B cell (primary cell): Measurements from ENCODE around the gene TMEM128. TPM values are rescaled to one million over a fixed set of nuclear protein-coding genes. Genes with fewer than 3 reads are reported as not detected.

Source experiments
- ATAC-seq: fragments of 200-7000 bp; cut with Tn5 transposase; one replicate; pipeline ENCODE4 v1.10.0; 2021; ENCODE audit warnings: low read depth, mild to moderate bottlenecking, moderate number of reproducible peaks, moderate library complexity
- CTCF ChIA-PET: fragments of 350-600 bp; sonication (Branson Sonifier 250); formaldehyde crosslinking; loops from one replicate; lab custom pipeline; 2021; ENCODE audit warnings: antibody characterized with exemption, inconsistent platforms; lab: Charles Lee
- POLR2A ChIA-PET: fragments of 350-600 bp; sonication (Branson Sonifier 250); formaldehyde crosslinking; loops from one replicate; lab custom pipeline; 2021; ENCODE audit warnings: antibody characterized with exemption; lab: Charles Lee
- DNase-seq: peaks from one replicate; pipeline ENCODE4 v3.0.0; 2013
- H2AFZ ChIP-seq: 2 replicates; pipeline ENCODE4 v1.6.1; 2012; ENCODE audit warnings: mild to moderate bottlenecking, low read depth, low read length; ENCODE audit not compliant: insufficient read depth, poor library complexity, severe bottlenecking
- H3K27ac ChIP-seq, 2 donors: 1 replicate in 1 of 2; 2 replicates in 1 of 2; pipeline ENCODE4 v1.5.1; 2012 to 2013; ENCODE audit warnings: low read length in 2 of 2, mild to moderate bottlenecking in 2 of 2, moderate library complexity in 1 of 2
- H3K27me3 ChIP-seq, 4 experiments: fragments of 200-600 bp in 1 of 4; sonication (generic) in 1 of 4; replicated peaks in 1 of 4; 1 replicate in 2 of 4; 2 replicates in 2 of 4; pipeline versions ENCODE4 v1.6.1 to v1.7.0; 2013 to 2016; ENCODE audit warnings: low read length in 3 of 4, mild to moderate bottlenecking in 2 of 4, mixed read lengths in 1 of 4, moderate library complexity in 1 of 4; ENCODE audit not compliant: insufficient read depth in 4 of 4, control insufficient read depth in 3 of 4; ENCODE audit errors: control extremely low read depth in 1 of 4
- H3K36me3 ChIP-seq, 2 experiments: replicated peaks in 1 of 2; 1 replicate in 1 of 2; 2 replicates in 1 of 2; pipeline versions ENCODE4 v1.6.1 to v1.7.1; 2013; ENCODE audit warnings: low read length in 1 of 2; ENCODE audit not compliant: insufficient read depth in 2 of 2, control insufficient read depth in 1 of 2; ENCODE audit errors: control extremely low read depth in 1 of 2, extremely low read depth in 1 of 2
- H3K4me1 ChIP-seq, 2 donors: fragments of 200-600 bp in 1 of 2; sonication (generic) in 1 of 2; 1 replicate in 1 of 2; 2 replicates in 1 of 2; pipeline versions ENCODE4 v1.5.1 to v1.6.1; 2013 to 2017; ENCODE audit warnings: low read length in 2 of 2; ENCODE audit not compliant: control insufficient read depth in 2 of 2, insufficient read depth in 2 of 2
- H3K4me2 ChIP-seq: replicated peaks from 2 replicates; pipeline ENCODE3; 2012; ENCODE audit warnings: mild to moderate bottlenecking, low read depth, low read length; ENCODE audit not compliant: poor library complexity, severe bottlenecking
- H3K4me3 ChIP-seq, 5 experiments: fragments of 200-600 bp in 1 of 5; sonication (generic) in 1 of 5; 1 replicate in 3 of 5; 2 replicates in 2 of 5; pipeline versions ENCODE4 v1.5.1 to v1.7.0; 2011 to 2016; ENCODE audit warnings: low read length in 4 of 5, mild to moderate bottlenecking in 4 of 5, low read depth in 2 of 5, control low read depth in 1 of 5, moderate library complexity in 1 of 5; ENCODE audit not compliant: insufficient read depth in 1 of 5; ENCODE audit errors: control extremely low read depth in 1 of 5, extremely low read depth in 1 of 5
- H3K79me2 ChIP-seq: fragments of 200-600 bp; sonication (generic); one replicate; pipeline ENCODE4 v1.6.0; 2016; ENCODE audit warnings: low read length; ENCODE audit not compliant: control insufficient read depth, insufficient read depth
- H3K9ac ChIP-seq: fragments of 200-600 bp; sonication (generic); 2 replicates; pipeline ENCODE4 v1.6.1; 2017; ENCODE audit warnings: mild to moderate bottlenecking, low read length, moderate library complexity
- H3K9me3 ChIP-seq, 3 donors: one replicate each; pipeline versions ENCODE4 v1.6.1 to v1.7.1; 2013; ENCODE audit warnings: low read length in 2 of 3; ENCODE audit not compliant: control insufficient read depth in 2 of 3, insufficient read depth in 1 of 3; ENCODE audit errors: control extremely low read depth in 1 of 3
- H4K20me1 ChIP-seq: 2 replicates; pipeline ENCODE4 v1.6.0; 2012; ENCODE audit warnings: mild to moderate bottlenecking, low read length; ENCODE audit not compliant: insufficient read depth, control insufficient read depth, poor library complexity, severe bottlenecking
- H3K27ac Mint-ChIP-seq: one replicate; pipeline ENCODE4 v1.8.0; 2021; ENCODE audit warnings: mixed read lengths
- H3K27me3 Mint-ChIP-seq: one replicate; pipeline ENCODE4 v1.8.0; 2021; ENCODE audit warnings: mixed read lengths
- H3K4me1 Mint-ChIP-seq: one replicate; pipeline ENCODE4 v1.8.0; 2021; ENCODE audit warnings: mixed read lengths
- H3K4me3 Mint-ChIP-seq: one replicate; pipeline ENCODE4 v1.8.0; 2021; ENCODE audit warnings: mixed read lengths
- H3K9me3 Mint-ChIP-seq: one replicate; pipeline ENCODE4 v1.8.0; 2022; ENCODE audit warnings: mixed read lengths; ENCODE audit not compliant: insufficient read depth
- EZH2 ChIP-seq: IDR thresholded peaks from 2 replicates; pipeline ENCODE4 v1.6.1; 2012; ENCODE audit warnings: borderline replicate concordance, low read depth, mild to moderate bottlenecking, moderate library complexity, low read length; ENCODE audit not compliant: insufficient read depth, poor library complexity, severe bottlenecking
- WGBS: methylation state at CpG from one replicate; pipeline ENCODE4 v1.1.5; 2013; ENCODE audit warnings: missing lambda C conversion rate; ENCODE audit not compliant: insufficient coverage; 5-methylcytosine and 5-hydroxymethylcytosine counted together
- intact Hi-C: fragments of 100-400 bp; cut with micrococcal nuclease; formaldehyde crosslinking; loops from one replicate; pipeline ENCODE4 v1.10.0; 2022
- polyA plus RNA-seq: library from polyadenylated mRNA; depleted of rRNA; stranded (reverse); fragments of >200 nt; gene quantifications from 2 replicates; pipeline ENCODE4 v1.2.3, GENCODE V29; 2012
- total RNA-seq, 2 donors: library from RNA; stranded (reverse); fragments of 120-200 nt in 1 of 2; gene quantifications; 1 replicate in 1 of 2; 2 replicates in 1 of 2; pipeline versions ENCODE4 v1.2.3 to v1.2.4, GENCODE V29; 2013 to 2022
- TF ChIP-seq, protein P1 (sequence below): fragments of 200-600 bp; IDR thresholded peaks from one replicate; pipeline ENCODE4 v1.8.0; 2022; ENCODE audit warnings: antibody characterized with exemption, mild to moderate bottlenecking

Gene TMEM128
- total and polyA plus RNA-seq, 2 donors (not counting 1 experiment from before 2014, with no cell fraction given), result 10.2 to 17.3 TPM

DNA sequence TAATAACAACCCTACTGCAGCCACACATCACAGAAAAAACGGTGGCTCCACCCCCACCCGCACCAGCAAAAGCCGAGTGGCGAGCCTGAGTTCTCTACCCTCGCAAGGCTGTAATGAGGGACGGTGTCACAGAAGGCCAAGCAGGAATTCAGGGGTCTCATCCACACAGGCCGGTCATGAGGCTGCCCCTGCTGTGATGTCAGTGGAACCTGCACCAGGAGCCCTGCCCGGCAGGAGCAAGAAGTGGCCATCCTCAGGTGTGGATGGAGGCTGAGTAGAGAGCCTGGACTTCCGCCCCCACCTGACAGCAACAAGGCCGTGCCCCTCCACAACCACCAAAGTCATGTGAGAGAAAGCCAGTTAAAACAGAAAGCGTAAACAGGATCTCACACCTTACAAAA lies 21.3 kb upstream of the TMEM128 start:
- Histone ChIP-seq H3K9ac (no peak overlapping the region), H3K4me3 (no peak overlapping the region), H3K9me3 (no peaks in the 10 kb centered on the region), H3K79me2 (no peaks in the 10 kb centered on the region), H4K20me1 (no peaks in the 10 kb centered on the region), H3K4me2 (no peak overlapping the region), H3K36me3 (peaks cover 0 to 35% of the 10 kb centered on the region in 2 experiments), H3K27me3 (no peaks in the 10 kb centered on the region), H3K4me1 (no peaks in the 10 kb centered on the region), H2AFZ (no peak overlapping the region), H3K27ac (no peak overlapping the region)
- H3K4me1 Mint-ChIP-seq, result no peaks in the 10 kb centered on the region
- DNase-seq (no peak), ATAC-seq (no peak)
- WGBS, result 96% methylated on average over 7 of the region's 11 CpGs
- TF ChIP-seq, protein P1, sequence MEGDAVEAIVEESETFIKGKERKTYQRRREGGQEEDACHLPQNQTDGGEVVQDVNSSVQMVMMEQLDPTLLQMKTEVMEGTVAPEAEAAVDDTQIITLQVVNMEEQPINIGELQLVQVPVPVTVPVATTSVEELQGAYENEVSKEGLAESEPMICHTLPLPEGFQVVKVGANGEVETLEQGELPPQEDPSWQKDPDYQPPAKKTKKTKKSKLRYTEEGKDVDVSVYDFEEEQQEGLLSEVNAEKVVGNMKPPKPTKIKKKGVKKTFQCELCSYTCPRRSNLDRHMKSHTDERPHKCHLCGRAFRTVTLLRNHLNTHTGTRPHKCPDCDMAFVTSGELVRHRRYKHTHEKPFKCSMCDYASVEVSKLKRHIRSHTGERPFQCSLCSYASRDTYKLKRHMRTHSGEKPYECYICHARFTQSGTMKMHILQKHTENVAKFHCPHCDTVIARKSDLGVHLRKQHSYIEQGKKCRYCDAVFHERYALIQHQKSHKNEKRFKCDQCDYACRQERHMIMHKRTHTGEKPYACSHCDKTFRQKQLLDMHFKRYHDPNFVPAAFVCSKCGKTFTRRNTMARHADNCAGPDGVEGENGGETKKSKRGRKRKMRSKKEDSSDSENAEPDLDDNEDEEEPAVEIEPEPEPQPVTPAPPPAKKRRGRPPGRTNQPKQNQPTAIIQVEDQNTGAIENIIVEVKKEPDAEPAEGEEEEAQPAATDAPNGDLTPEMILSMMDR, result no peak
- no peak for TF ChIP-seq EZH2
- H3K27ac Mint-ChIP-seq, result no peak overlapping the region
- intact Hi-C loops, result no loop called here
- H3K4me3 Mint-ChIP-seq, result no peak overlapping the region
- H3K27me3 Mint-ChIP-seq, result no peaks in the 10 kb centered on the region
- H3K9me3 Mint-ChIP-seq, result no peaks in the 10 kb centered on the region
- POLR2A ChIA-PET, result no interaction called here
- CTCF ChIA-PET, result no interaction called here

- Histone ChIP-seq H4K20me1 (no peaks in the 10 kb centered on the region), H3K9me3 (no peaks in the 10 kb centered on the region), H3K27me3 (no peaks in the 10 kb centered on the region), H3K27ac (no peak overlapping the region), H3K4me3 (no peak overlapping the region), H3K4me2 (no peak overlapping the region), H3K9ac (no peak overlapping the region), H3K4me1 (no peaks in the 10 kb centered on the region), H2AFZ (no peak overlapping the region), H3K36me3 (peaks cover 0 to 31% of the 10 kb centered on the region in 2 experiments), H3K79me2 (no peaks in the 10 kb centered on the region)
- no peak overlapping the region for H3K4me3 Mint-ChIP-seq
- intact Hi-C loops, result no loop called here
- WGBS, result 80% methylated on average over 1 of the region's 1 CpG
- no peak for DNase-seq
- CTCF ChIA-PET, result no interaction called here
- no peaks in the 10 kb centered on the region for H3K9me3 Mint-ChIP-seq
- H3K27me3 Mint-ChIP-seq, result no peaks in the 10 kb centered on the region
- H3K4me1 Mint-ChIP-seq, result no peaks in the 10 kb centered on the region
- no peak for ATAC-seq
- no peak overlapping the region for H3K27ac Mint-ChIP-seq
- TF ChIP-seq, protein P1, result no peak
- no peak for TF ChIP-seq EZH2
- POLR2A ChIA-PET, result no interaction called here
Measured at GRCh38 chr4:4268776-4269175, 20.8 kb upstream of the TMEM128 start.
